K562 (cell line): ENCODE results near the gene ZNF529. TPM values are rescaled to one million over a fixed set of nuclear protein-coding genes. Genes with fewer than 3 reads are reported as not detected.

Experiments
- ATAC-seq: fragments of 200-7000 bp; cut with Tn5 transposase; 3 replicates; pipeline ENCODE4 v1.9.1; 2020; ENCODE audit warnings: moderate library complexity
- BruUV-seq: library from RNA; stranded (reverse); fragments of 400-500 nt; replicated peaks from 2 replicates; lab custom pipeline; 2021; lab: Mats Ljungman, UMichigan
- CTCF ChIA-PET: fragments of 300-600 bp; formaldehyde crosslinking; extraction: SDS; loops from one replicate; lab custom pipeline; 2021; ENCODE audit warnings: low intra/inter-chr PET ratio; lab: Yijun Ruan, JAX
- POLR2A ChIA-PET: fragments of 300-600, 350-650 bp; sonication (Branson Sonifier 250); formaldehyde crosslinking; extraction: SDS; loops from one replicate; lab custom pipeline; 2021; ENCODE audit warnings: antibody characterized with exemption, inconsistent platforms; lab: Yijun Ruan, JAX
- DNase-seq, 4 experiments: peaks; one replicate each; pipeline versions ENCODE4 v3.0.0 to v3.0.0-alpha.2; 2011 to 2018; ENCODE audit warnings: low spot score in 3 of 4, mixed read lengths in 3 of 4; ENCODE audit errors: extremely low read depth in 1 of 4
- FAIRE-seq: peaks from 2 replicates; lab custom pipeline; 2011; peaks lifted over from hg19 to GRCh38; lab: Jason Lieb, UNC
- H2AFZ ChIP-seq: 2 replicates; pipeline ENCODE4 v1.6.0; 2011; ENCODE audit warnings: low read depth, low read length, control low read depth, inconsistent platforms
- H3K27ac ChIP-seq: fragments of 200-600 bp; 3 replicates; pipeline ENCODE4 v1.8.0; 2011; ENCODE audit warnings: low read depth, mild to moderate bottlenecking, control low read depth, inconsistent platforms, low read length, moderate library complexity, mixed read lengths; ENCODE audit errors: extremely low read depth
- H3K27me3 ChIP-seq, 2 experiments: fragments of 300-600 bp in 1 of 2; 2 replicates in 1 of 2; 3 replicates in 1 of 2; pipeline versions ENCODE4 v1.6.0 to v1.8.0; 2011; ENCODE audit warnings: inconsistent platforms in 2 of 2, low read length in 2 of 2, mild to moderate bottlenecking in 1 of 2, mixed read lengths in 1 of 2, moderate library complexity in 1 of 2; ENCODE audit not compliant: control insufficient read depth in 2 of 2, insufficient read depth in 2 of 2
- H3K36me3 ChIP-seq: fragments of 300-600 bp; 3 replicates; pipeline ENCODE4 v1.8.0; 2011; ENCODE audit warnings: mild to moderate bottlenecking, low read length, inconsistent platforms; ENCODE audit not compliant: control insufficient read depth, insufficient read depth
- H3K4me1 ChIP-seq, 2 experiments: fragments of 200-600 bp in 1 of 2; replicated peaks in 1 of 2; 2 replicates in 1 of 2; 3 replicates in 1 of 2; pipeline versions ENCODE4 v1.5.1 to v1.8.0; 2011; ENCODE audit warnings: inconsistent platforms in 2 of 2, low read length in 2 of 2, mild to moderate bottlenecking in 1 of 2, mixed read lengths in 1 of 2, moderate library complexity in 1 of 2; ENCODE audit not compliant: control insufficient read depth in 2 of 2, insufficient read depth in 2 of 2
- H3K4me2 ChIP-seq: 2 replicates; pipeline ENCODE4 v1.6.1; 2011; ENCODE audit warnings: low read length, control low read depth, inconsistent platforms, mixed read lengths; ENCODE audit not compliant: insufficient read depth
- H3K4me3 ChIP-seq: fragments of 200-600 bp; sonication (generic), shearing (Covaris generic); 2 replicates; pipeline ENCODE4 v1.5.1; 2016; ENCODE audit warnings: control low read depth, inconsistent platforms
- H3K79me2 ChIP-seq: fragments of 200-600 bp; 3 replicates; pipeline ENCODE4 v1.8.0; 2011; ENCODE audit warnings: low read length, inconsistent platforms; ENCODE audit not compliant: control insufficient read depth, insufficient read depth
- H3K9ac ChIP-seq, 2 experiments: 2 replicates each; pipeline versions ENCODE4 v1.6.0 to v1.6.1; 2011; ENCODE audit warnings: low read depth in 2 of 2, low read length in 2 of 2, control low read depth in 1 of 2, inconsistent platforms in 1 of 2, mild to moderate bottlenecking in 1 of 2, mixed read lengths in 1 of 2; ENCODE audit not compliant: insufficient read depth in 1 of 2
- H3K9me1 ChIP-seq: one replicate; pipeline ENCODE4 v1.6.0; 2011; ENCODE audit warnings: inconsistent platforms, mild to moderate bottlenecking, low read length, moderate library complexity; ENCODE audit not compliant: control insufficient read depth, insufficient read depth
- H3K9me3 ChIP-seq: replicated peaks from 2 replicates; pipeline ENCODE4 v1.5.1; 2011; ENCODE audit warnings: low read depth, low read length, inconsistent platforms; ENCODE audit not compliant: control insufficient read depth, insufficient read depth
- H4K20me1 ChIP-seq: replicated peaks from 2 replicates; pipeline ENCODE4 v1.6.1; 2011; ENCODE audit warnings: low read length, inconsistent platforms, mixed read lengths; ENCODE audit not compliant: control insufficient read depth, insufficient read depth
- MYBL2 ChIP-seq, 2 experiments: fragments of 450-650 bp in 1 of 2; sonication (generic) in 1 of 2; formaldehyde crosslinking in 1 of 2; IDR thresholded peaks; 2 replicates each; pipeline versions ENCODE4 v1.6.1 to v1.8.1; 2017 to 2022; ENCODE audit warnings: borderline replicate concordance in 1 of 2, inconsistent platforms in 1 of 2, low read depth in 1 of 2, mild to moderate bottlenecking in 1 of 2, missing genetic modification reagents in 1 of 2, moderate library complexity in 1 of 2
- NFIC ChIP-seq: fragments of 450-650 bp; IDR thresholded peaks from 2 replicates; pipeline ENCODE4 v1.6.1; 2017; ENCODE audit warnings: mild to moderate bottlenecking, inconsistent platforms
- WGBS: fragments of 100-300 bp; shearing (Covaris generic); methylation state at CpG from one replicate; pipeline ENCODE4 v1.1.6; 2016; ENCODE audit warnings: low coverage, mixed read lengths; ENCODE audit not compliant: insufficient coverage; ENCODE audit errors: missing lambda C conversion rate; 5-methylcytosine and 5-hydroxymethylcytosine counted together
- in situ Hi-C: fragments of 300-500 bp; cut with MboI; formaldehyde crosslinking; loops from 4 replicates; pipeline ENCODE4 v1.15.0; 2018; ENCODE audit warnings: inconsistent platforms, mixed read lengths
- intact Hi-C: fragments of 100-400 bp; cut with micrococcal nuclease; formaldehyde crosslinking; loops from 2 replicates; pipeline ENCODE4 v1.14.2; 2022
- polyA plus RNA-seq, 8 experiments: library from polyadenylated mRNA; depleted of rRNA in 4 of 8; stranded (reverse) in 5 of 8; unstranded in 3 of 8; fragments of >200 nt; fragmentation: Nextera tagmentation in 2 of 8; fragmentation: Illumina TruSeq in 1 of 8; extraction: Ambion mirVana in 2 of 8; extraction: Trizol in 1 of 8; gene quantifications; 2 replicates each; pipeline versions ENCODE4 v1.2.1 to v1.2.3, GENCODE V29; 2011 to 2014; ENCODE audit warnings: inconsistent platforms in 1 of 8, missing spikeins in 1 of 8
- total RNA-seq, 7 experiments: library from RNA; depleted of rRNA in 6 of 7; stranded (reverse); fragments of >200 nt in 6 of 7; fragmentation: Illumina TruSeq in 2 of 7; extraction: Trizol in 2 of 7; gene quantifications; 2 replicates each; pipeline versions ENCODE4 v1.2.1 to v1.2.3, GENCODE V29; 2011 to 2021; ENCODE audit warnings: low replicate concordance in 1 of 7
- TF ChIP-seq, protein P1 (sequence below): sonication (generic); formaldehyde crosslinking; IDR thresholded peaks from 2 replicates; pipeline ENCODE4 v1.8.0; 2022; ENCODE audit warnings: missing genetic modification reagents, mild to moderate bottlenecking, borderline replicate concordance

The ZNF529 gene
- total and polyA plus RNA-seq, 9 of the 15 experiments (the other 6 are each of a cell fraction or from before 2014, with no cell fraction given) = 2.4 to 12.6 (median 6.3) TPM

DNA sequence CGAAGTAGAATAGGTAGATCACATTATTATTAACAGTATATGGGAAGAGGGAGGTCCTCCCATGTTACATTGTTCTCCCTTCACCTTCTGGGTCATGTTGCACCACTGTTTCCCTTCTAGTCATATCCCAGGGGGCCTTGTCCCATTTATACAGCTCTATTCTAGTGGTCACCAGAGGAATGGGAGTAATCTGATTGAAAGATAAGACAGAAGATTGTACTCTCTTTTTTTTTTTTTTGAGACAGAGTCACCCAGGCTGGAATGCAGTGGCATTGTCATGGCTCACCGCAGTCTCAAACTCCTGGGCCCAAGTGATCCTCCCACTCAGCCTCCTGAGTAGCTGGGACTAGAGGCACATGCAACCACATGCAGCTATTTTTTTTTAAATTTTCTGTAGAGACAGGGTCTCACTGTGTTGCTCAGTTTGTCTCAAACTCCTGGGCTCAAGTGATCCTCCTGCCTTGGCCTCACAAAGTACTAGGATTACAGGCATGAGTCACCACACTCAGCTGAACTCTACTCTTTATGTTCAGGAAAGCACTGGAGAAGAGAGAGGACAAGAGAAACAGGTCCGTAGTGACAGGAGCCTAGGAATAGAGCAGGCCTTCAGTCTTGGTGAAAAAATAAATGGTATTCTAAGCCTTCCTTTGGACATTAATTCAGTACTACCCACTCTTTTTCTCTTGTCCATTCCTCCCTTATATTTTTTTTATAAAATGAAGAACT lies 4.3 kb upstream of the ZNF529 start:
- Histone ChIP-seq H4K20me1 (no peaks in the 10 kb centered on the region), H3K27me3 (no peaks in the 10 kb centered on the region), H3K4me1 (peaks cover 0 to 4% of the 10 kb centered on the region in 2 experiments; a peak in 2 of 5 replicates), H3K36me3 (peaks cover 35% of the 10 kb centered on the region), H2AFZ (no peak overlapping the region), H3K27ac (no peak overlapping the region), H3K9ac (no peak overlapping the region), H3K9me3 (peaks cover 2% of the 10 kb centered on the region; the same call in 1 of the 2 replicates), H3K4me3 (no peak overlapping the region), H3K9me1 (no peaks in the 10 kb centered on the region), H3K79me2 (peaks cover 24% of the 10 kb centered on the region), H3K4me2 (no peak overlapping the region)
- intact Hi-C loops (no loop called here), in situ Hi-C loops (no loop called here)
- POLR2A ChIA-PET = no interaction called here
- FAIRE-seq (no peak), DNase-seq (no peak), ATAC-seq (no peak)
- WGBS = 93% methylated on average over 2 of the region's 3 CpGs
- no TSS peak for BruUV-seq
- CTCF ChIA-PET = no interaction called here
- TF ChIP-seq MYBL2 (IDR thresholded peaks at IDR 0.05; ENCODE audit: low read depth) = no peak
- TF ChIP-seq MYBL2 (CRISPR knock-in tag; IDR thresholded peaks at IDR 0.05; ENCODE audit: borderline replicate concordance) = no peak
- TF ChIP-seq, all 486 proteins: peak for 0

DNA sequence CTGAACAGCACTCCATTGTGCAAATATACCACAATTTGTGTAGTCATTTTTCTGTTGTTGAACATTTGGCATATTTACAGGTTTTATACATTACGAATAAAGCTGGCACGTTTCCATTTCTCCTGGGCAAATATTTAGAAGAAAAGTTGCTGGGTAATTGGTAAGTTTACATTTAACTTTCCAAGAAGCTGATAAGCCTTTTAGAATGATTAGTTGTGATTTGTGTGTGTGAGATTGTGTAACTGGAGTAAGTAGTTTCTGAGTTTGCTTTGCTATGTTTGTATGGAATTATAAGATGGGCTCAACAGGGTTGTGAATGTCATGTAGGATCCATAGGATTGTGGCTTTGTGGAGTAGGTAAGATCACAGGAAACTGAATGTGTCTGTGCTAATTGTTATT lies 1.6 kb upstream of the ZNF529 start:
- H3K27ac ChIP-seq = no peak overlapping the region
- H3K9ac ChIP-seq = 0 out of 4 replicates have a peak overlapping the region, but pooled peaks of 1 of the 2 experiments have one; percentile 93
- no TSS peak for BruUV-seq
- peak overlapping the region; percentile 75 for H3K4me2 ChIP-seq
- peaks cover 0 to 9% of the 10 kb centered on the region in 2 experiments; a peak in 2 of 5 replicates for H3K4me1 ChIP-seq
- H3K9me1 ChIP-seq = no peaks in the 10 kb centered on the region
- no peak overlapping the region for H2AFZ ChIP-seq
- CTCF ChIA-PET = no interaction called here
- TF ChIP-seq NFIC = 0 out of 2 replicates have a peak, but pooled peaks have one; percentile 26
- TF ChIP-seq, protein P1, sequence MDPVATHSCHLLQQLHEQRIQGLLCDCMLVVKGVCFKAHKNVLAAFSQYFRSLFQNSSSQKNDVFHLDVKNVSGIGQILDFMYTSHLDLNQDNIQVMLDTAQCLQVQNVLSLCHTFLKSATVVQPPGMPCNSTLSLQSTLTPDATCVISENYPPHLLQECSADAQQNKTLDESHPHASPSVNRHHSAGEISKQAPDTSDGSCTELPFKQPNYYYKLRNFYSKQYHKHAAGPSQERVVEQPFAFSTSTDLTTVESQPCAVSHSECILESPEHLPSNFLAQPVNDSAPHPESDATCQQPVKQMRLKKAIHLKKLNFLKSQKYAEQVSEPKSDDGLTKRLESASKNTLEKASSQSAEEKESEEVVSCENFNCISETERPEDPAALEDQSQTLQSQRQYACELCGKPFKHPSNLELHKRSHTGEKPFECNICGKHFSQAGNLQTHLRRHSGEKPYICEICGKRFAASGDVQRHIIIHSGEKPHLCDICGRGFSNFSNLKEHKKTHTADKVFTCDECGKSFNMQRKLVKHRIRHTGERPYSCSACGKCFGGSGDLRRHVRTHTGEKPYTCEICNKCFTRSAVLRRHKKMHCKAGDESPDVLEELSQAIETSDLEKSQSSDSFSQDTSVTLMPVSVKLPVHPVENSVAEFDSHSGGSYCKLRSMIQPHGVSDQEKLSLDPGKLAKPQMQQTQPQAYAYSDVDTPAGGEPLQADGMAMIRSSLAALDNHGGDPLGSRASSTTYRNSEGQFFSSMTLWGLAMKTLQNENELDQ (CRISPR knock-in tag) = no peak
- TF ChIP-seq, all 486 proteins: peak for 1
- Histone ChIP-seq H3K9me3 (peaks cover 2% of the 10 kb centered on the region; the same call in 1 of the 2 replicates), H4K20me1 (no peaks in the 10 kb centered on the region), H3K36me3 (peaks cover 45% of the 10 kb centered on the region), H3K4me3 (peak overlapping the region; percentile 91), H3K79me2 (peaks cover 44% of the 10 kb centered on the region), H3K27me3 (no peaks in the 10 kb centered on the region)
- ATAC-seq = no peak
- intact Hi-C loops = no loop called here
- 88% methylated on average over 2 of the region's 2 CpGs for WGBS
- no peak for FAIRE-seq
- no peak for DNase-seq
- in situ Hi-C loops = no loop called here
- POLR2A ChIA-PET = no interaction called here
